Fibroblast of villous mesenchyme (primary cell): ENCODE results near the gene PIGH. TPM values are rescaled to one million over a fixed set of nuclear protein-coding genes. Genes with fewer than 3 reads are reported as not detected.
"Not testable (repeated sequence)": the region's sequence is repeated elsewhere in the genome, so short reads cannot be mapped to it uniquely, and the experiment has no call there.

Source experiments
- DNase-seq: peaks from one replicate; pipeline ENCODE4 v3.0.0-alpha.2; 2010; ENCODE audit warnings: low read depth
- H3K4me3 ChIP-seq: 2 replicates; pipeline ENCODE4 v1.5.1; 2011; ENCODE audit warnings: low read depth, mild to moderate bottlenecking, low read length
- total RNA-seq: library from RNA; depleted of rRNA; stranded (reverse); fragments of >200 nt; gene quantifications from 2 replicates; pipeline ENCODE4 v1.2.3, GENCODE V29; 2012
- TF ChIP-seq, protein P1 (sequence below): IDR thresholded peaks from 2 replicates; pipeline ENCODE4 v1.5.1; 2012; ENCODE audit warnings: low read depth, mild to moderate bottlenecking, low read length; ENCODE audit not compliant: insufficient read depth

Gene PIGH
- total RNA-seq, 1 donor = 15.5 TPM

DNA sequence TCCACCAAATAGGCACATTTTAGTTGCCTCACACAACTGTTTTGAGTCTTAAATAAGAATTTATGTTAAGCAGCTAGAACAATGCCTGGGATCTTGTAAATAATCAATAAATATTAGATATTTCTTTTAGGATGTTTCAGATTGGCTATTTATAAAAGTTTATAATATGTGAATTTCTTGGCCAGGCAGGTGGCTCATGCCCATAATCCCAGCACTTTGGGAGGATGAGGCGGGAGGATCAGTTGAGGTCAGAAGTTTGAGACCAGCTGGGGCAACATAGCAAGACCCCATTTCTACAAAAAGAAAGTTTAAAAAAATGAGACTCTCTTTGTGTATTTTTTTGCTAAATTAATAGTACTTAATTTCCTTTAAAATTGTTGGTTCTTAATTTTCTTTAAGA, 41.4 kb upstream of the PIGH start:
- DNase-seq = no peak
- H3K4me3 ChIP-seq = no peak overlapping the region
- TF ChIP-seq, protein P1, sequence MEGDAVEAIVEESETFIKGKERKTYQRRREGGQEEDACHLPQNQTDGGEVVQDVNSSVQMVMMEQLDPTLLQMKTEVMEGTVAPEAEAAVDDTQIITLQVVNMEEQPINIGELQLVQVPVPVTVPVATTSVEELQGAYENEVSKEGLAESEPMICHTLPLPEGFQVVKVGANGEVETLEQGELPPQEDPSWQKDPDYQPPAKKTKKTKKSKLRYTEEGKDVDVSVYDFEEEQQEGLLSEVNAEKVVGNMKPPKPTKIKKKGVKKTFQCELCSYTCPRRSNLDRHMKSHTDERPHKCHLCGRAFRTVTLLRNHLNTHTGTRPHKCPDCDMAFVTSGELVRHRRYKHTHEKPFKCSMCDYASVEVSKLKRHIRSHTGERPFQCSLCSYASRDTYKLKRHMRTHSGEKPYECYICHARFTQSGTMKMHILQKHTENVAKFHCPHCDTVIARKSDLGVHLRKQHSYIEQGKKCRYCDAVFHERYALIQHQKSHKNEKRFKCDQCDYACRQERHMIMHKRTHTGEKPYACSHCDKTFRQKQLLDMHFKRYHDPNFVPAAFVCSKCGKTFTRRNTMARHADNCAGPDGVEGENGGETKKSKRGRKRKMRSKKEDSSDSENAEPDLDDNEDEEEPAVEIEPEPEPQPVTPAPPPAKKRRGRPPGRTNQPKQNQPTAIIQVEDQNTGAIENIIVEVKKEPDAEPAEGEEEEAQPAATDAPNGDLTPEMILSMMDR = no peak

DNA sequence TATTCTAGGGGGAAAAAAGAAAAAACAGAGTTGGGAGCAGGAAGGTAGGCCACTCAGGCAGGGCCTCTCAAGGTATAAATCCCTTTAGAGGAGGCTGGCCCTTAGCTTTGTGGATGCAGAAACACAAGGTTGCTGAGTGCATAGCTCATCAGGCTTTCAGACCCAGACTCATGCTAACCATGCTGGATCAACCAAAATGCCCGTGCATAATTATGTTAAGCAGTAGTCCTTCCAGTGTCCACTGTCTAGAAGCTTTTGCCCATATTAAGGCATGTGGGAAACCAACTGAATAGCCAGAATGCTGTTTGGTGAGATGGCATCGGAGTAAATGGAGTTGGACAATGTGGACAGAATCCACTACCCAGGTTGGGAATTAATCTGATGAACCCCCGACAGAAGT, 38.6 kb upstream of the PIGH start:
- DNase-seq = no peak
- TF ChIP-seq, protein P1 = no peak
- no peak overlapping the region for H3K4me3 ChIP-seq

DNA sequence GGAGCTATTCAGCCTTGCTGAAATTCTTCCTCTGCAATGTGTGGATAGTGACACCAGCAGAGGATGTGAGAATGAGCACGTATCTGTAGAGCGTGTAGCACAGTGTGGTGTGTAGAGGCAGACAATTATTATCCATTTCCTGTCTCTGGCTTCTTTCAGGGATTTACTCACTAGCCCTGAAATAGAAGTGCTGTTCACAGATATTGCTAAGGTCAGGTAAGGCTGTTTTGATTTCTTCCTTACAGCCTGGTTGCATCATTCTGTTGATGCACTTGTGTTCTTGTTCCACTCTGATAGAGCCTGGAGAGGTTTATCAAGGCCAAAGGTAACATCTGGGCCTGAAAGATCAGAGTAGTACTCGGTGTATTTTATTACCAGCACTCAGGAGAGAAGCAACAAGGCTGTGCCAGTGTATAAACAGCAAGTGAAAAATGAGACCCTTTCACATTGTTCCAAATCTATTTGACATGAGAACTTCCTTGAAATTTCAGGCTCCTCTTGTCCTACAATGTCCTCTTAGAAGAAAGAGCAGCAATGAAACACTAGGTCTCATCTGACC, 36.4 kb upstream of the PIGH start:
- no peak overlapping the region for H3K4me3 ChIP-seq
- DNase-seq = peak; percentile 44
- TF ChIP-seq, protein P1 = no peak

DNA sequence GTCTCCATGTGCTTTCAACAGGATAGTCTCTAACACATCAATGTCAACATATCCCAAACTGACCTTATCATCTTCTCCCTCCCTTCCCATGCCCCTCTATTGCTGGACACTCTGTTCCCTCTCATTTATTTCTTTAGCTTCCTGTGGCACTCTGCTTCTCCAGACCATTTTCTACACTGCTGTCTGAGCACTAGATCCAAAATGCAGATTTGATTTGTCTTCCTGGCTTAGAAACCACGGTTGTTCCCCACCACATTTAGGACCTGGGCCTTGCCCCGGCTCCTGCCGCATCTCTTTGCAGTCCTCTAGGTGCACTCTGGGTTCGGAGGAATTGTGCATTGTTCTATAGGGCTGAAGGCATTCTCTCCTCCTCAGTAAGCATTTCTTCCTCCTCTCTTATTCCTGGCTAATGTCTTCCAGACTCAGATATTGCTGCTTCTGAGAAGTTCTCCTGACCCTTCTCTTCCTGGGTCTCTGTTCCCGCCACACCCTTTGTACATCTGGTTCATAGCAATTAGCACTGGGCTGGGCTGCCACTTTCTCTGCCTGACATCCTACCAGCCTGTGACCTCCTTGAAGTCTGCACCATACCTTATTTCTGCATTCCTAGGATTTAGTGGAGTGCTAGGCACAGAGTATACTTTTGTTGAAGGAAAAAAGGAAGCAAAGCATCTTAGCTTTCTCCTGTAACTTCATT, 33.5 kb upstream of the PIGH start:
- H3K4me3 ChIP-seq = no peak overlapping the region
- TF ChIP-seq, protein P1 = no peak
- DNase-seq = no peak

DNA sequence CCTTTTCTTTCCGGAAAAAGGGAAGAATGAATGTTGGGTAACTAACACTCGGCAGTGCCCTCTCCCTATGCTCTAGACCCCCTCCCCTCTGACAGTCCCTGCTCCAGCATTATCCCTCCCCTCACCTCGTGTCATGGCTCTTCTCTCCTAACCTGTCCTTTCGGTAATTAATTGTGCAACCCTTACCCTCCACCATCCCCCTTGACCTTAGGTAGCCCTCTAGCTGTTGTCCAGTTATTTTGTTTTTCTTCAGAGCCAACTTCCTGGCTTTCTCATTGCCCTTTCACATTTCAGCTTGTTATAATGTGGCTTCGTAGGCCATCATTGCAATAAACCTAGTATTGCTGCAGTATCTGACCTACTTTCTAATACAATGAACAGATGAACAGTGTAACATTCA, 30.9 kb upstream of the PIGH start:
- no peak overlapping the region for H3K4me3 ChIP-seq
- no peak for DNase-seq
- TF ChIP-seq, protein P1 = no peak

DNA sequence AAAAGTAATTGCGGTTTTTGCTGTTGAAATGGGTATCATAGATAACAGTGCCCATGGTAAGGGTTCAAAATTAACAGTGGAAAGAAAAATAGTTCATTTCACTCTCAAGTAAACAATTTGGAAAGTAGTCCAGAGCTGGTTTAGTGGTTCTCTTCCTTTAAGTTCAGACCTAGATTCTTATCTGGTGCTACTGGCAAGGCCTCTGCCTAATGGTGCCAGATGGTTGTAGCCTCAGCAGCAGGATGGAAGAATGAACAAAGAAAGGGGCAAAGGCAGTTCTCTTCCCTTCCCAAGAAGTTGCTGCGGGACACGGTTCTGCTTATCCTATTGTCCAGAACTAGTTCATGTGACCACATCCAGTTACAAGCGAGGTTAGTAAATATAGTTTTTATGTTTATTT, 30.1 kb upstream of the PIGH start:
- TF ChIP-seq, protein P1 = no peak
- H3K4me3 ChIP-seq = no peak overlapping the region
- no peak for DNase-seq

DNA sequence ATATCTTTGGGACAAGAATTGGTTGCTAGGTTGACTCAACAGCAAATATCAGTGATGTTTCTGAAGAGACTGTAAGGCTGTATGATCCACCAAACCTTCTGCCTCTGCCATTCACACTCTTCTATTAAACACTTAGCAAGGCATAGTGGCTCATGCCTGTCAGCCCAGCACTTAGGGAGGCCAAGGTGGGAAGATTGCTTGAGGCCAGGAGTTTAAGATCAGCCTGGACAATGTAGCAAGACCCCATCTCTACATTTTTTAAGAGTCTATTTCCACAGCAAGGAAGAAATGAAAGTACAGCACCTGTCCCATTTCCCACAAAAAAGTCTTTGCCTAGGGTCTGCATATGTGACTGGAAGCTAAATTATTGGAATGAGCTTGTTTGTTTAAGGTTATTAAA, 27.5 kb upstream of the PIGH start:
- DNase-seq = no peak
- TF ChIP-seq, protein P1 = no peak
- H3K4me3 ChIP-seq = no peak overlapping the region

DNA sequence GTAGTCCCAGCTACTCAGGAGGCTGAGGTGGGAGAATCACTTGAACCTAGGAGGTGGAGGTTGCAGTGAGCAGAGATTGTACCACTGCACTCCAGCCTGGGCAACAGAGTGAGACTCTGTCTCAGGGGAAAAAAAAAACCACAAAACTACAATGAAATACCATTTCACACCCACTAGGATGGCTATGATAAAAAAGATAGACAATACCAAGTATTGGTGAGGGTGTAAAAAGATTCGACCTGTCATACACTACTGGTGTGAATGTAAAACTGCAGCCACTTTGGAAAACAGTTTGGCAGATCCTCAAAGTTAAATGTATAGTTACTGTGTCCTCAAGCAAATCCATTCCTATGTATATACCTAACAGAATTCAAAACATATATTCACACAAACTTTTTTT, 26.1 kb upstream of the PIGH start:
- not testable (repeated sequence) for DNase-seq, H3K4me3 ChIP-seq
